H1 (cell line): ENCODE results near the gene DNAH8. TPM values are rescaled to one million over a fixed set of nuclear protein-coding genes. Genes with fewer than 3 reads are reported as not detected.

Experiments
- CTCF ChIA-PET: fragments of 300-600 bp; sonication (Branson Sonifier 250); formaldehyde crosslinking; loops from one replicate; lab custom pipeline; 2021; ENCODE audit not compliant: partially characterized antibody; lab: Charles Lee
- POLR2A ChIA-PET: fragments of 300-600 bp; sonication (Branson Sonifier 250); formaldehyde crosslinking; loops from one replicate; lab custom pipeline; 2021; ENCODE audit warnings: inconsistent platforms; ENCODE audit not compliant: partially characterized antibody; lab: Charles Lee
- DNase-seq, 2 experiments: peaks; one replicate each; pipeline versions ENCODE4 v3.0.0 to v3.0.0-alpha.2; 2010 to 2022; ENCODE audit warnings: low spot score in 2 of 2, low read depth in 1 of 2, mixed read lengths in 1 of 2
- FAIRE-seq: peaks from 2 replicates; lab custom pipeline; 2011; peaks lifted over from hg19 to GRCh38; lab: Jason Lieb, UNC
- H2AFZ ChIP-seq: 2 replicates; pipeline ENCODE4 v1.8.1; 2012; ENCODE audit warnings: low read length, inconsistent platforms
- H2AK5ac ChIP-seq: 2 replicates; pipeline ENCODE4 v1.6.1; 2013; ENCODE audit warnings: low read depth, low read length
- H2BK120ac ChIP-seq: replicated peaks from 2 replicates; pipeline ENCODE3; 2013; ENCODE audit warnings: low read depth, low read length, inconsistent platforms
- H2BK12ac ChIP-seq: 2 replicates; pipeline ENCODE4 v1.6.1; 2013; ENCODE audit warnings: low read depth, low read length
- H2BK15ac ChIP-seq: 2 replicates; pipeline ENCODE4 v1.6.1; 2013; ENCODE audit warnings: low read length
- H2BK20ac ChIP-seq: 2 replicates; pipeline ENCODE4 v1.6.1; 2013; ENCODE audit warnings: low read length
- H2BK5ac ChIP-seq: 2 replicates; pipeline ENCODE4 v1.6.1; 2013; ENCODE audit warnings: low read depth, low read length
- H3K14ac ChIP-seq: 2 replicates; pipeline ENCODE4 v1.6.1; 2013; ENCODE audit warnings: inconsistent platforms; ENCODE audit not compliant: insufficient read length
- H3K18ac ChIP-seq: 2 replicates; pipeline ENCODE4 v1.6.1; 2013; ENCODE audit warnings: low read length; ENCODE audit errors: extremely low read depth
- H3K23ac ChIP-seq: 2 replicates; pipeline ENCODE4 v1.6.1; 2013; ENCODE audit warnings: inconsistent platforms; ENCODE audit not compliant: insufficient read length
- H3K23me2 ChIP-seq: 2 replicates; pipeline ENCODE4 v1.6.1; 2013; ENCODE audit warnings: low read depth, low read length
- H3K27ac ChIP-seq: 2 replicates; pipeline ENCODE4 v1.6.1; 2011; ENCODE audit warnings: low read depth, low read length, inconsistent platforms
- H3K27me3 ChIP-seq, 4 experiments: replicated peaks in 1 of 4; 1 replicate in 1 of 4; 2 replicates in 3 of 4; pipeline versions ENCODE4 v1.6.1 to v1.8.1; 2011 to 2013; ENCODE audit warnings: low read length in 3 of 4, mild to moderate bottlenecking in 3 of 4, inconsistent platforms in 2 of 4, mixed read lengths in 2 of 4, moderate library complexity in 1 of 4; ENCODE audit not compliant: control insufficient read depth in 3 of 4, insufficient read depth in 3 of 4; ENCODE audit errors: extremely low read depth in 1 of 4
- H3K36me3 ChIP-seq, 4 experiments: 2 replicates each; pipeline versions ENCODE4 v1.6.1 to v1.8.1; 2011 to 2013; ENCODE audit warnings: mild to moderate bottlenecking in 4 of 4, low read length in 3 of 4, moderate library complexity in 2 of 4, control low read depth in 1 of 4, inconsistent platforms in 1 of 4; ENCODE audit not compliant: insufficient read depth in 4 of 4, control insufficient read depth in 2 of 4
- H3K4ac ChIP-seq: replicated peaks from 2 replicates; pipeline ENCODE3; 2013; ENCODE audit warnings: low read length, low read depth, mixed read lengths, inconsistent platforms; ENCODE audit not compliant: insufficient read length
- H3K4me1 ChIP-seq, 4 experiments: replicated peaks in 1 of 4; 1 replicate in 1 of 4; 2 replicates in 3 of 4; pipeline versions ENCODE4 v1.6.1 to v1.8.1; 2011 to 2013; ENCODE audit warnings: low read length in 3 of 4, inconsistent platforms in 2 of 4, mixed read lengths in 1 of 4; ENCODE audit not compliant: insufficient read depth in 4 of 4, control insufficient read depth in 3 of 4
- H3K4me2 ChIP-seq, 2 experiments: 2 replicates each; pipeline versions ENCODE4 v1.6.1 to v1.8.1; 2011 to 2013; ENCODE audit warnings: low read depth in 2 of 2, low read length in 2 of 2, control low read depth in 1 of 2, inconsistent platforms in 1 of 2, mild to moderate bottlenecking in 1 of 2; ENCODE audit not compliant: insufficient read depth in 1 of 2
- H3K4me3 ChIP-seq, 4 experiments: fragments of 200-600, 300-600 bp in 1 of 4; sonication (generic), shearing (Covaris generic), sonication (Bioruptor Twin) in 1 of 4; 2 replicates each; pipeline versions ENCODE4 v1.5.1 to v1.8.1; 2011 to 2016; ENCODE audit warnings: low read length in 4 of 4, low read depth in 3 of 4, control low read depth in 2 of 4, inconsistent platforms in 2 of 4, mild to moderate bottlenecking in 2 of 4, mixed read lengths in 1 of 4, moderate library complexity in 1 of 4; ENCODE audit not compliant: insufficient read depth in 2 of 4; ENCODE audit errors: extremely low read depth in 1 of 4
- H3K56ac ChIP-seq: replicated peaks from 2 replicates; pipeline ENCODE3; 2013; ENCODE audit warnings: low read depth, mild to moderate bottlenecking, mixed read lengths, low read length, inconsistent platforms; ENCODE audit not compliant: insufficient read length
- H3K79me1 ChIP-seq: 2 replicates; pipeline ENCODE4 v1.6.1; 2013; ENCODE audit warnings: low read depth, low read length, control low read depth
- H3K79me2 ChIP-seq, 2 experiments: 2 replicates each; pipeline versions ENCODE4 v1.6.1 to v1.8.1; 2012 to 2013; ENCODE audit warnings: low read length in 2 of 2, mild to moderate bottlenecking in 2 of 2, inconsistent platforms in 1 of 2; ENCODE audit not compliant: insufficient read depth in 2 of 2, control insufficient read depth in 1 of 2
- H3K9ac ChIP-seq, 4 experiments: replicated peaks in 1 of 4; 1 replicate in 1 of 4; 2 replicates in 3 of 4; pipeline versions ENCODE4 v1.6.1 to v1.8.1; 2011 to 2013; ENCODE audit warnings: low read depth in 3 of 4, low read length in 3 of 4, control low read depth in 2 of 4, mild to moderate bottlenecking in 2 of 4, moderate library complexity in 2 of 4, inconsistent platforms in 1 of 4; ENCODE audit errors: extremely low read depth in 1 of 4
- H3K9me3 ChIP-seq, 2 experiments: 2 replicates each; pipeline versions ENCODE4 v1.6.1 to v1.8.1; 2012 to 2013; ENCODE audit warnings: mild to moderate bottlenecking in 2 of 2, moderate library complexity in 2 of 2, control low read depth in 1 of 2, inconsistent platforms in 1 of 2, low read depth in 1 of 2, low read length in 1 of 2, mixed read lengths in 1 of 2; ENCODE audit not compliant: insufficient read depth in 2 of 2
- H4K20me1 ChIP-seq, 2 experiments: replicated peaks in 1 of 2; 2 replicates each; pipeline versions ENCODE3 to v1.8.1; 2011 to 2013; ENCODE audit warnings: inconsistent platforms in 2 of 2, low read length in 2 of 2, mild to moderate bottlenecking in 1 of 2; ENCODE audit not compliant: insufficient read depth in 2 of 2, control insufficient read depth in 1 of 2
- H4K5ac ChIP-seq: 2 replicates; pipeline ENCODE4 v1.6.1; 2013; ENCODE audit warnings: low read length, low read depth, mixed read lengths, inconsistent platforms; ENCODE audit not compliant: insufficient read length
- H4K8ac ChIP-seq: 2 replicates; pipeline ENCODE4 v1.8.0; 2013; ENCODE audit warnings: mild to moderate bottlenecking, moderate library complexity, low read length, inconsistent platforms; ENCODE audit not compliant: insufficient read depth; ENCODE audit errors: extremely low read depth
- H4K91ac ChIP-seq: replicated peaks from 2 replicates; pipeline ENCODE3; 2013; ENCODE audit warnings: low read length, mixed read lengths, inconsistent platforms; ENCODE audit not compliant: insufficient read length
- CTCF ChIP-seq, 3 experiments: IDR thresholded peaks; 1 replicate in 2 of 3; 2 replicates in 1 of 3; pipeline versions ENCODE4 v1.5.1 to v1.6.1; 2011; ENCODE audit warnings: low read length in 3 of 3, mild to moderate bottlenecking in 3 of 3, inconsistent platforms in 2 of 3, low read depth in 1 of 3, moderate library complexity in 1 of 3; ENCODE audit not compliant: insufficient read depth in 1 of 3; ENCODE audit errors: control extremely low read depth in 1 of 3
- RBBP5 ChIP-seq: IDR thresholded peaks from 2 replicates; pipeline ENCODE4 v1.7.1; 2012; ENCODE audit warnings: low read depth, mild to moderate bottlenecking, inconsistent platforms, low read length, moderate library complexity, borderline replicate concordance
- WGBS, 2 experiments: shearing (Covaris generic) in 1 of 2; methylation state at CpG; one replicate each; pipeline versions ENCODE4 v1.1.6 to v1.1.7; 2013 to 2015; ENCODE audit warnings: low lambda C conversion rate in 2 of 2, mixed read lengths in 2 of 2, inconsistent platforms in 1 of 2, low coverage in 1 of 2, missing lambda C conversion rate in 1 of 2; ENCODE audit not compliant: insufficient replicate concordance in 2 of 2, insufficient coverage in 1 of 2, insufficient read length in 1 of 2; ENCODE audit errors: extremely low coverage in 1 of 2, missing lambda C conversion rate in 1 of 2; 5-methylcytosine and 5-hydroxymethylcytosine counted together
- polyA plus RNA-seq, 7 experiments: library from polyadenylated mRNA; depleted of rRNA in 3 of 7; stranded (reverse) in 5 of 7; unstranded in 2 of 7; fragments of >200 nt in 5 of 7; fragments of 200-250 nt in 2 of 7; gene quantifications; 1 replicate in 5 of 7; 2 replicates in 1 of 7; 4 replicates in 1 of 7; pipeline versions ENCODE4 v1.2.1 to v1.2.3, GENCODE V29; 2011 to 2013; ENCODE audit warnings: missing spikeins in 2 of 7, mixed read lengths in 2 of 7
- total RNA-seq: library from RNA; stranded (reverse); fragmentation: NEBNext Ultra II Directional; extraction: Animal tissue kit (Norgen Biotek cat#: 25700); gene quantifications from 2 replicates; pipeline ENCODE4 v1.2.1, GENCODE V29; 2021

Gene DNAH8
- total and polyA plus RNA-seq, 2 of the 8 experiments (the other 6 are each of a cell fraction or from before 2014, with no cell fraction given) = under 0.01 TPM; not detected in 1

GRCh38 chr6:39049575-39050283 is 334.6 kb downstream of the DNAH8 start:
- H3K14ac ChIP-seq = no peak overlapping the region
- no peak overlapping the region for H2BK5ac ChIP-seq
- ChIA-PET CTCF (interaction anchor here (0.7 to 2.5 kb wide), 12 partner anchors 11 to 103 kb away, joined by 3 to 14 read pairs (median 3); no protein-coding TSS in a partner anchor), POLR2A (interaction anchor here (0.8 to 1.5 kb wide), 5 partner anchors 11 to 274 kb away, joined by 3 to 4 read pairs (median 3); partner anchors contain the start of gene SAYSD1)
- no peak overlapping the region for H4K5ac ChIP-seq
- H3K79me1 ChIP-seq = 0 out of 2 replicates have a peak, but pooled peaks cover 2% of the 10 kb centered on the region
- H3K4ac ChIP-seq = no peak overlapping the region
- no peak overlapping the region for H2BK12ac ChIP-seq
- 75% methylated on average over 9 of the region's 9 CpGs; no CpG with 5 or more reads in 1 of the 2 experiments for WGBS, 2 experiments
- no peak overlapping the region; a peak in 1 of 7 replicates for H3K9ac ChIP-seq
- no peak overlapping the region for H3K23ac ChIP-seq
- H2AK5ac ChIP-seq = no peak overlapping the region
- no peak overlapping the region for H4K91ac ChIP-seq
- TF ChIP-seq RBBP5 (no peak), CTCF (IDR thresholded peaks at IDR 0.05; ENCODE audit: control extremely low read depth in 1 of 3, insufficient read depth in 1 of 3, low read depth in 1 of 3, low read length in 3 of 3) (peak in 1 of 3 experiments; percentile 16; a peak in 1 of 4 replicates)
- no peak overlapping the region for H2BK20ac ChIP-seq
- FAIRE-seq (no peak), DNase-seq (no peak)
- no peak overlapping the region for H3K18ac ChIP-seq
- peaks cover 3 to 39% (median 33%) of the 10 kb centered on the region in 4 experiments for H3K27me3 ChIP-seq
- no peaks in the 10 kb centered on the region for H3K9me3 ChIP-seq
- H4K8ac ChIP-seq = no peak overlapping the region
- peaks cover 0 to 16% (median 5%) of the 10 kb centered on the region in 4 experiments; a peak in 6 of 7 replicates for H3K4me1 ChIP-seq
- no peak overlapping the region for H2BK120ac ChIP-seq
- H2AFZ ChIP-seq = no peak overlapping the region
- peaks cover 3 to 9% of the 10 kb centered on the region in 2 experiments for H4K20me1 ChIP-seq
- no peak overlapping the region for H3K56ac ChIP-seq
- no peaks in the 10 kb centered on the region for H3K36me3 ChIP-seq
- H3K79me2 ChIP-seq = no peaks in the 10 kb centered on the region
- H3K23me2 ChIP-seq = peaks cover 10% of the 10 kb centered on the region; the same call in 1 of the 2 replicates
- peak overlapping the region; percentile 65 to 85 (median 72); a peak in 6 of 8 replicates for H3K4me3 ChIP-seq
- 0 out of 2 replicates have a peak overlapping the region, but pooled peaks have one; percentile 46 for H2BK15ac ChIP-seq
- peak overlapping the region; percentile 77 to 84 for H3K4me2 ChIP-seq
- no peak overlapping the region for H3K27ac ChIP-seq
